Measurements from ENCODE around the gene ZDHHC20. TPM values are rescaled to one million over a fixed set of nuclear protein-coding genes. Genes with fewer than 3 reads are reported as not detected.

The ZDHHC20 gene, protein sequence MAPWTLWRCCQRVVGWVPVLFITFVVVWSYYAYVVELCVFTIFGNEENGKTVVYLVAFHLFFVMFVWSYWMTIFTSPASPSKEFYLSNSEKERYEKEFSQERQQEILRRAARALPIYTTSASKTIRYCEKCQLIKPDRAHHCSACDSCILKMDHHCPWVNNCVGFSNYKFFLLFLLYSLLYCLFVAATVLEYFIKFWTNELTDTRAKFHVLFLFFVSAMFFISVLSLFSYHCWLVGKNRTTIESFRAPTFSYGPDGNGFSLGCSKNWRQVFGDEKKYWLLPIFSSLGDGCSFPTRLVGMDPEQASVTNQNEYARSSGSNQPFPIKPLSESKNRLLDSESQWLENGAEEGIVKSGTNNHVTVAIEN
- 43.4 and 64.0 TPM in 2 replicates for total RNA-seq

DNA sequence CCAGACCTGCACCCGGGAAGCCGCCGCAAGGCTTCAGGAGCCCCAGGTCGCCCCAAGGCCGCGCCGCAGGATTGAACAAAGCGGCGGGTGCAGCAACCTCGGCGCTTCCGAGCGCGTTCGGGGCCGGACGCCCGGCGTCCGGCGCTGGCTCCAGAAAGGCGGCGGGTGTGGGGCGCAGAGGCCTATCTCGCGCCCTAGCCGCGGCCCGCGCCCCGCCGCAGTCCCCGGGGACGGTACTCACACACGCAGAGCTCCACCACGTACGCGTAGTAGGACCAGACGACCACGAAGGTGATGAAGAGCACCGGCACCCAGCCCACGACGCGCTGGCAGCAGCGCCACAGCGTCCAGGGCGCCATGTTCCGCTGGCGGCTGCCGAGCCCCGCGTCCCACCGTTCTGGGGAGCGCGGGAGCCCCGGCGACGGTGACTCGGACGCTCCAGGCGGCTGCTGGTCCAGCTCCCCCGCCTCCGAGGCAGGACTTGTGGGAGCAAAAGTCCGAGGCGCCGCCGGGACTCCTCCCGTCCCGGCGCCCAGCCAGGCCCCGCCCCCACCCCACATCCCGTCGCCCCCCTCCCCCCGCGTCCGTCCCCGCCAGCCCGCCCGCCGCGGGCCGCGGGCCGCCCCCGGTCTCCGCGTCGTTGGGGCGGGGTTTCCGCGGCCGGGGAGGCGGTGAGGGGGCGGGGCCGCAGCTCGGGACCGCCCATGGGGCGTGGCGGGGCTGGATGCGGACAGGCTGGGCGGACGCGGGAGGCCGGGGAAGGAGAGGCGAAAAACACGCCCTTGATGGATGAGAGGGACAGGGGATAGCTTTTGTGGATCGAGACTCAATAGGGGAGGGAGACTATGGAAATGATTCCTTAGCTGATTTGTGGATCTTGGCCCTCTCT lies at the start of gene ZDHHC20:
ZDHHC20 (minus strand) TSS at position 491 of the 889 bp plus-strand sequence; CDS start at position 359, 132 bp downstream.

Other genes with a start within 250 kb of the ZDHHC20 start
- gene MICU2, start 144.9 kb upstream of the ZDHHC20 start, total RNA-seq, result 47.4 and 54.9 TPM in 2 replicates
- under 0.01 TPM in 1 of 2 replicates, not detected in the other for gene FGF9, start 211.8 kb upstream of the ZDHHC20 start, total RNA-seq

Data from epithelial cell of alveolus of lung (primary cell).